ENCODE data around the gene EXOC3. TPM values are rescaled to one million over a fixed set of nuclear protein-coding genes. Genes with fewer than 3 reads are reported as not detected.
A peak's percentile ranks its signal among the peaks of the same experiment; 100 is the strongest.

The EXOC3 gene
- total RNA-seq, 1 experiment from 2014 or later: 24.4 TPM

DNA sequence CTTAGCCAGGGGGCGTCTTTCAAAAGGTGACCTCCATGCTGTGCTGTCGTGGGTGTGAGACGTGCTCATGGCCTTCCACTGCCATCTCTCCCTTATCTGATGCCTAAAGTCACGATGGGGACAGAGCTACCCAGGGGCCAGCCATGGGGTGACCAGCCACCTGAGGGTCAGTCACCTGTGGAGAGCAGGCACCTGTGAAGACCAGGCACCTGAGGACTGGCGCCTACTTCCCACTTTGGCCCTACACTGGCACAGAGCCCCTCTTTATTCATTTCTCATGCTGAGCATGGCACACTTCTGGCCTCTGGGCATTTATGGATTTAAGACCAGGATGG is 6.4 kb upstream of the EXOC3 start:
- H3K9ac ChIP-seq (ENCODE audit: low read length): no peak overlapping the region

DNA sequence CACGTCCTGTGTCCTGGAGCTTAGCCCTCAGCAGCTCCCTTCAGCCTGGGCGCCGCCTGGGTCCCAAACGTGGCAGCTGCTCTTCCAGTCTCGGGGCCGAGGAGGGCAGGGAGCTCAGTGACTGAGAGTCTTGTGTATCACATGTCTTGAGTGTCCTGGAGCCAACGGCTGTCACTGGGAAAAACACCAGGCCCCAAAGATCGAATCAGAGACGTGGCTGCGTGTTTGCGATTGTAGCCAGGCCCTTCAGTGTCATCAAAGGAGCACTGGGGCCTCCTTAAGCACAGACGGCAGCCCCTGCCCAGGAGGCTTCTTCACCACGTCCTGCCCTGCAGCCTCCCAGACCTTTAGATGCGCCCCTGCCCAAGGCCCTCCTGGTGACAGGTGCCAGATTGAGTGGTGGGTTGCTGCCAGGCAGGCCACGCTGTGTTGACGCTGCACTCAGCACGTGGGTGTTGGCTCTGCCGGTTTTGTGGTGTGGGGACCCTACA is 5.7 kb upstream of the EXOC3 start:
- peaks cover 21% of the 10 kb centered on the region for H3K4me1 ChIP-seq (ENCODE audit: low read length)
- no peaks in the 10 kb centered on the region for H3K36me3 ChIP-seq (ENCODE audit: insufficient read depth, low read length)
- no peak overlapping the region for H3K9ac ChIP-seq (ENCODE audit: low read length)
- H2AFZ ChIP-seq (ENCODE audit: low read length): no peak overlapping the region
- H4K20me1 ChIP-seq (ENCODE audit: insufficient read depth, low read depth, low read length): no peaks in the 10 kb centered on the region
- H3K27ac ChIP-seq (ENCODE audit: low read length): no peak overlapping the region
- no peaks in the 10 kb centered on the region for H3K9me2 ChIP-seq (replicated peaks; ENCODE audit: insufficient read depth, low read length)
- H3K27me3 ChIP-seq (ENCODE audit: low read length): no peaks in the 10 kb centered on the region
- H3K4me3 ChIP-seq (ENCODE audit: low read length): no peak overlapping the region
- DNase-seq: no peak
- H3K4me2 ChIP-seq (ENCODE audit: low read depth, low read length, poor library complexity, severe bottlenecking): no peak overlapping the region
- no peaks in the 10 kb centered on the region for H3K9me3 ChIP-seq (ENCODE audit: low read length)
- peaks cover 4% of the 10 kb centered on the region for H3K79me2 ChIP-seq (ENCODE audit: low read length)

More for the DNA sequence above, 6.4 kb upstream of the EXOC3 start:
- Histone ChIP-seq H3K9me2 (replicated peaks; ENCODE audit: insufficient read depth, low read length) (no peaks in the 10 kb centered on the region), H3K79me2 (ENCODE audit: low read length) (no peaks in the 10 kb centered on the region), H3K27ac (ENCODE audit: low read length) (no peak overlapping the region), H2AFZ (ENCODE audit: low read length) (no peak overlapping the region), H3K4me3 (ENCODE audit: low read length) (no peak overlapping the region), H3K36me3 (ENCODE audit: insufficient read depth, low read length) (no peaks in the 10 kb centered on the region), H3K4me1 (ENCODE audit: low read length) (peaks cover 15% of the 10 kb centered on the region), H3K9me3 (ENCODE audit: low read length) (no peaks in the 10 kb centered on the region), H3K4me2 (ENCODE audit: low read depth, low read length, poor library complexity, severe bottlenecking) (no peak overlapping the region), H4K20me1 (ENCODE audit: insufficient read depth, low read depth, low read length) (no peaks in the 10 kb centered on the region), H3K27me3 (ENCODE audit: low read length) (no peaks in the 10 kb centered on the region)
- no peak for DNase-seq

DNA sequence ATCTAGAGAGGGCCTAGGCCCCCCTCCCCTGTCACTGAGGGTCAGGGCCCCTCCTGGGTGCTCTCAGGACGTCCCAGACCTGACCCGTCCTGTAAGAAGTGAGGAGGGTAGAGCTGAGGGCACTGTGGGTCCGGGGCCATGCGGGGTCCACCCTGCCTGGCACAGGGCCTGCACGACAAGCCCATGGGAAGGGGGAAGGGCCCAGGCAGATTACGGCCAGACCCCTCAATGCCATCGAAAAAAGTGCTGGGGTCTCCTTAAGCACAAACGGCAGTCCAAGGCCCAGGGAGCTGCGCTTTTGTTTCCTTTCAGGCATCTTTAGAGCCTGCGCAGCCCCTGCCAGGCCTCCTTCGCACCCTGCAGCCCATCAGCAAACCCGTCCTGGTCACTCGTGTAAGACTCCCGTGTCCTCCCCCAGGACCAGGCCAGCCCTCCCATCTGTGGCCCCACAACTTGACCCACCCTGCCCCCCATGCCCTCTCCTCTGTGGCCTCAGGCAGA is 4.4 kb upstream of the EXOC3 start:
- Histone ChIP-seq H3K9me2 (replicated peaks; ENCODE audit: insufficient read depth, low read length) (no peaks in the 10 kb centered on the region), H3K27me3 (ENCODE audit: low read length) (no peaks in the 10 kb centered on the region), H3K9ac (ENCODE audit: low read length) (no peak overlapping the region), H3K4me3 (ENCODE audit: low read length) (no peak overlapping the region), H3K4me1 (ENCODE audit: low read length) (peaks cover 25% of the 10 kb centered on the region), H3K9me3 (ENCODE audit: low read length) (no peaks in the 10 kb centered on the region), H3K27ac (ENCODE audit: low read length) (no peak overlapping the region), H3K4me2 (ENCODE audit: low read depth, low read length, poor library complexity, severe bottlenecking) (no peak overlapping the region), H2AFZ (ENCODE audit: low read length) (no peak overlapping the region), H3K36me3 (ENCODE audit: insufficient read depth, low read length) (no peaks in the 10 kb centered on the region), H3K79me2 (ENCODE audit: low read length) (peaks cover 13% of the 10 kb centered on the region), H4K20me1 (ENCODE audit: insufficient read depth, low read depth, low read length) (0 out of 2 replicates have a peak, but pooled peaks cover under 1% of the 10 kb centered on the region)
- DNase-seq: no peak

DNA sequence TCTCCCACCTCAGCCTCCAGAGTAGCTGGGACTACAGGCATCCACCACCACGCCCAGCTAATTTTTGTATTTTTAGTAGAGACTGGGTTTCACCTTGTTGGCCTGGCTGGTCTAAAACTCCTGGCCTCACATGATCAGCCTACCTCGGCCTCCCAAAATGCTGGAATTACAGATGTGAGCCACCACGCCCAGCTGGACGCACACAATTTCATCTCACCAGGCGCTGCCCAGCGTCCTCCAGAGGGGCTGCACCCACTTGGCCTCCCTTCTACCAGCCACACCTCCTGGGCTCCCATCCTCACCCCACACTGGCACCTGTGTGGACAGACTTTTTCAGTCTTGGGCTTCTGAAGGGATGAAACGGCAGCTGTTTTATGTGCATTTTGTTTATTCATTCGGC is 3.8 kb upstream of the EXOC3 start:
- no peak overlapping the region for H3K27ac ChIP-seq (ENCODE audit: low read length)
- H3K27me3 ChIP-seq (ENCODE audit: low read length): no peaks in the 10 kb centered on the region
- peaks cover 19% of the 10 kb centered on the region for H3K79me2 ChIP-seq (ENCODE audit: low read length)
- H3K9me3 ChIP-seq (ENCODE audit: low read length): no peaks in the 10 kb centered on the region
- H3K4me1 ChIP-seq (ENCODE audit: low read length): peaks cover 31% of the 10 kb centered on the region
- no peaks in the 10 kb centered on the region for H3K36me3 ChIP-seq (ENCODE audit: insufficient read depth, low read length)
- H3K4me3 ChIP-seq (ENCODE audit: low read length): no peak overlapping the region
- H2AFZ ChIP-seq (ENCODE audit: low read length): no peak overlapping the region
- peaks cover 6% of the 10 kb centered on the region; the same call in 1 of the 2 replicates for H4K20me1 ChIP-seq (ENCODE audit: insufficient read depth, low read depth, low read length)
- H3K9me2 ChIP-seq (replicated peaks; ENCODE audit: insufficient read depth, low read length): no peaks in the 10 kb centered on the region
- no peak for DNase-seq
- H3K4me2 ChIP-seq (ENCODE audit: low read depth, low read length, poor library complexity, severe bottlenecking): no peak overlapping the region
- no peak overlapping the region for H3K9ac ChIP-seq (ENCODE audit: low read length)

DNA sequence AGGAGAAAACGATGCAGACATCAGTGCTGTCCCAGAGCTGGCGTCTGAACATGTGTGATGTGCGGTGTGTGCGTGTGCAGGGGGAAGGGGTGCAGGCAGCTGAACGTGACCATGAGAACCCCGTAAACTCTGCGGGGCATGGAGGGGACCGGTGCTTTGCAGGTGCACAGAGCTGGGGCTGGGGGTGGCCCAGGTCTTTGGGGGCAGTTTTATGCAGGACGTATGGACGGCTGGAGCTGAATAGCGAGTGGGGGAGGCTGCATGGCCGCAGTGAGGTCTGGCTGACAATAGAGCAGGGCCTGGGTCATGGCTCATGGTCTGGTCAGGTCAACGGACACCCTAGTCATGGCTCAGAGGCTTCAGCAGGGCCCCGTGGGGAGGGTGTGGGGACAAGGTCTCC is 3.3 kb upstream of the EXOC3 start:
- Histone ChIP-seq H3K9me3 (ENCODE audit: low read length) (no peaks in the 10 kb centered on the region), H4K20me1 (ENCODE audit: insufficient read depth, low read depth, low read length) (peaks cover 6% of the 10 kb centered on the region; the same call in 1 of the 2 replicates), H3K9me2 (replicated peaks; ENCODE audit: insufficient read depth, low read length) (no peaks in the 10 kb centered on the region), H3K27me3 (ENCODE audit: low read length) (no peaks in the 10 kb centered on the region), H3K4me2 (ENCODE audit: low read depth, low read length, poor library complexity, severe bottlenecking) (no peak overlapping the region), H3K36me3 (ENCODE audit: insufficient read depth, low read length) (no peaks in the 10 kb centered on the region), H3K4me3 (ENCODE audit: low read length) (no peak overlapping the region), H3K27ac (ENCODE audit: low read length) (no peak overlapping the region), H2AFZ (ENCODE audit: low read length) (no peak overlapping the region), H3K4me1 (ENCODE audit: low read length) (peaks cover 36% of the 10 kb centered on the region), H3K79me2 (ENCODE audit: low read length) (peaks cover 24% of the 10 kb centered on the region), H3K9ac (ENCODE audit: low read length) (no peak overlapping the region)
- DNase-seq: no peak

DNA sequence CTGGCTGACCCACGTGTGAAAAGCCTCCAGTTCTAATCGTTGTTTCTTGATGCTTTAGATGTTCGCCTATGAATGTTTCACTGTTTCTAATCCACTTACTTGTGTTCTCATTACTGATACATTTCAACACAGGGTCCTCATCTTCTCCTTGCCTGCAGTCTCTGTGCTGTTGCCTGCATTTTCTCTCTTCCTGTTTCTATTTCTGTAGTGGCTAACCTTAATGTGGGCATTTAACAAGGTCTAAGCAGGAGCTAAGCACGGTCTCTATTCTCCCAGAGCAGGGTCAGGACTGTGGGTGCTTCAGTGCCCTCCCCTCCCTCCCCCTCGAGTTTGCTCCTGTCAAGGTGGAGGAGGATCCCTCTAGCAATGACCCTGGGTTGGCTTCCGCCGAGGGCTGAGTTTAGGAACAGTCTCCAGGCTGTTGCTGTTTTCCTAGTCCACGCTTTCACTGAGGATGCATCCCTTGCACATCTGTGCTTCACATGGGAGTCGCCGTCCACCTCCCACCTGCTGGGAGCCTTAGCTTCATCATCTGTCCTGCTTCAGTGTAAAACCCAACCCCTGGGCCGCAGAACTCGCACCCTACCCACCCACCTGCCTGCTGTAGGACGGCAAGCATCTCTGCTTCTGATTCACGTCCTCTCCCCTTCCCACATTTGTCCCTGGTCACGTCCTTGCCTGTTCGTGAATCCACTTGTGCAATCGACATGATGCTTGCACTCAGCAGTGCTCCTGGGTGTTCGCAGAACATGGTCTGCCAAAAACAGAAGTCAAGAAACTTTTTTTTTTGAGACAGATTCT is 2.4 kb upstream of the EXOC3 start:
- H3K4me2 ChIP-seq (ENCODE audit: low read depth, low read length, poor library complexity, severe bottlenecking): peak overlapping the region; percentile 41
- H3K9ac ChIP-seq (ENCODE audit: low read length): peak overlapping the region; percentile 44; the same call in 1 of the 2 replicates
- no peaks in the 10 kb centered on the region for H3K9me3 ChIP-seq (ENCODE audit: low read length)
- peaks cover 39% of the 10 kb centered on the region for H3K4me1 ChIP-seq (ENCODE audit: low read length)
- H3K27me3 ChIP-seq (ENCODE audit: low read length): no peaks in the 10 kb centered on the region
- DNase-seq: peak; percentile 59
- H3K79me2 ChIP-seq (ENCODE audit: low read length): peaks cover 30% of the 10 kb centered on the region
- no peak overlapping the region for H3K4me3 ChIP-seq (ENCODE audit: low read length)
- no peaks in the 10 kb centered on the region for H3K9me2 ChIP-seq (replicated peaks; ENCODE audit: insufficient read depth, low read length)
- no peaks in the 10 kb centered on the region for H3K36me3 ChIP-seq (ENCODE audit: insufficient read depth, low read length)
- H4K20me1 ChIP-seq (ENCODE audit: insufficient read depth, low read depth, low read length): peaks cover 6% of the 10 kb centered on the region; the same call in 1 of the 2 replicates
- H3K27ac ChIP-seq (ENCODE audit: low read length): peak overlapping the region; percentile 68
- no peak overlapping the region for H2AFZ ChIP-seq (ENCODE audit: low read length)

DNA sequence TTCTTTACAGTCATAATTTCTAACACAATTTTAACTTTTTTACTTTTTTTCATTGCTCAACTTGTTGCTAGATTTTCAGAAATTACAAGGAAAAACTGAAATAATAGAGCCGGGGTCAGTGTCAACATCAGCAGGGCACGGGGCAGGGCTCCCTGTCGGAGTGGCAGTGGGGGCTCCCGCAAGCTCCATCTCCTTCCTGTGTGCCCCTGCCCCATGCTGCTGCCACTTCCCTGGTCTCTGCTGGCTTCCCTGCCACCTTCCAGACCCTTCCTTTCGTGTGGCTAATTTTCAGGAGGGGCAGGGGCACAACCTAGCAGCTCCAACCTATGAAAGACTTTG is 1.0 kb upstream of the EXOC3 start:
- DNase-seq: no peak
- Histone ChIP-seq H3K4me1 (ENCODE audit: low read length) (peaks cover 39% of the 10 kb centered on the region), H2AFZ (ENCODE audit: low read length) (no peak overlapping the region), H3K4me3 (ENCODE audit: low read length) (peak overlapping the region; percentile 99), H3K27ac (ENCODE audit: low read length) (no peak overlapping the region), H3K9ac (ENCODE audit: low read length) (peak overlapping the region; percentile 94), H3K79me2 (ENCODE audit: low read length) (peaks cover 32% of the 10 kb centered on the region), H3K27me3 (ENCODE audit: low read length) (no peaks in the 10 kb centered on the region), H3K4me2 (ENCODE audit: low read depth, low read length, poor library complexity, severe bottlenecking) (peak overlapping the region; percentile 97), H3K36me3 (ENCODE audit: insufficient read depth, low read length) (peaks cover under 1% of the 10 kb centered on the region; the same call in 1 of the 2 replicates), H3K9me2 (replicated peaks; ENCODE audit: insufficient read depth, low read length) (no peaks in the 10 kb centered on the region), H4K20me1 (ENCODE audit: insufficient read depth, low read depth, low read length) (peaks cover 9% of the 10 kb centered on the region; the same call in 1 of the 2 replicates), H3K9me3 (ENCODE audit: low read length) (no peaks in the 10 kb centered on the region)

DNA sequence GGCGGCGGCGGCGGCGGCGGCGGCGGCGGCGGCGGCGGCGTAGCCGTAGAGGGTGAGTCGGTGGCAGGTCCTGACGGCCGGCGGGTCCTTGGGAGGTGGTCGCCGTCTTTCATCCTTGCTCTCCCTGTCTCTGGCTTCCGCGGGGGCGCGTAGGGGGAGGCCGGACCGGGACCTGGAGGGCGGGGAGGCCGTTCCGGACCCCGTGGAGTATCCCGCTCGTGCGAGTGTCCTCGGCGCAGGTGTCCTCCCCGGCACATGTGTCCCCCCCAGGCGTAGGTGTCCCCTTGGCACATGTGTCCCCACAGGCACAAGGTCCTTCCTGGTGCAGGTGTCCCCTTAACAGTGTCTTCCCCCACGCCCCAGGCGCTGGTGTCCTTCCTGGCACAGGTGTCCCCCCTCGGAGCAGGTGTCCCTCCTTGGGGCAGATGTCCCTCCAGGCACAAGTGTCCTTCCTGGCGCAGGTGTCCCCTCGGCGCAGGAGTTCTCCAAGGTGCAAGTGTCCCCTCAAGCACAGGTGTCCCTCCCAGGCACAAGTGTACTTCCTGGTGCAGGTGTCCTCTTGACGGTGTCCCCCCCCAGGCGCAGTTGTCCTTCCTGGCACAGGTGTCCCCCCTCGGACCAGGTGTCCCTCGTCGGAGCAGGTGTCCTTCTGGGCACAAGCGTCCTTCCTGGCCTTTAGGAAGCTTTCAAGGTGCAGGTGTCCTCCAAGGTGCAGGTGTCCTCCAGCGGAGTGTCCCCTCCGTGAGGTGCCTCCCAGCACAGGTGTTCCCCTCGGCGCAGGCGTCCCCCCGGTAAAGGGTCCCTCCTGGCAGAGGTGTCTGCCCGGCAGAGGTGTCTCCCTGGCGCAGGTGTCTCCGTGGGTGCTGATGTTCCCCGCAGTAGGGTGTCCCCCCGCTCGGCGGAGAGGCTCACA is 519 bp downstream of the EXOC3 start:
- H3K4me3 ChIP-seq (ENCODE audit: low read length): peak overlapping the region; percentile 99

More for the DNA sequence above, 519 bp downstream of the EXOC3 start:
- peaks cover 15% of the 10 kb centered on the region for H3K36me3 ChIP-seq (ENCODE audit: insufficient read depth, low read length)
- H3K9me2 ChIP-seq (replicated peaks; ENCODE audit: insufficient read depth, low read length): no peaks in the 10 kb centered on the region
- DNase-seq: peak; percentile 63
- H4K20me1 ChIP-seq (ENCODE audit: insufficient read depth, low read depth, low read length): peaks cover 9% of the 10 kb centered on the region; the same call in 1 of the 2 replicates
- H3K27me3 ChIP-seq (ENCODE audit: low read length): no peaks in the 10 kb centered on the region
- peaks cover 34% of the 10 kb centered on the region for H3K79me2 ChIP-seq (ENCODE audit: low read length)
- no peaks in the 10 kb centered on the region for H3K9me3 ChIP-seq (ENCODE audit: low read length)
- H3K27ac ChIP-seq (ENCODE audit: low read length): 0 out of 2 replicates have a peak overlapping the region, but pooled peaks have one; percentile 28
- H3K4me2 ChIP-seq (ENCODE audit: low read depth, low read length, poor library complexity, severe bottlenecking): peak overlapping the region; percentile 91
- no peak overlapping the region for H2AFZ ChIP-seq (ENCODE audit: low read length)
- H3K9ac ChIP-seq (ENCODE audit: low read length): peak overlapping the region; percentile 93
- H3K4me1 ChIP-seq (ENCODE audit: low read length): peaks cover 39% of the 10 kb centered on the region

All from Karpas-422 (cell line).